ENCODE data around the gene HELQ.

Gene HELQ

GRCh38 chr4:83370640-83370906 lies 85.0 kb downstream of the HELQ start:
- DNase-seq: no peak

GRCh38 chr4:83369831-83370639 lies 85.6 kb downstream of the HELQ start:
- no peak for DNase-seq

- DNase-seq: no peak
Observed at GRCh38 chr4:83364312-83364711, 91.3 kb downstream of the HELQ start.

GRCh38 chr4:83362492-83363329 lies 92.9 kb downstream of the HELQ start:
- DNase-seq: no peak

- no peak for DNase-seq
Observed at GRCh38 chr4:83361416-83362103, 94.1 kb downstream of the HELQ start.

- DNase-seq: no peak
Observed at GRCh38 chr4:83360018-83360417, 95.6 kb downstream of the HELQ start.

- DNase-seq: no peak
Observed at GRCh38 chr4:83358410-83358809, 97.2 kb downstream of the HELQ start.

All from left hindlimb (tissue), 1 donor.